H9 (cell line): ENCODE data around the gene CABCOCO1. TPM values are rescaled to one million over a fixed set of nuclear protein-coding genes. Genes with fewer than 3 reads are reported as not detected.

Experiments
- DNase-seq: peaks from one replicate; pipeline ENCODE4 v3.0.0-alpha.2; 2017
- H2AFZ ChIP-seq: one replicate; pipeline ENCODE4 v1.6.1; 2013; ENCODE audit warnings: mild to moderate bottlenecking, low read length, control low read depth, moderate library complexity
- H2AK5ac ChIP-seq: 2 replicates; pipeline ENCODE4 v1.6.1; 2013; ENCODE audit warnings: low read length, control low read depth, mixed read lengths; ENCODE audit not compliant: insufficient read length
- H2BK120ac ChIP-seq: one replicate; pipeline ENCODE4 v1.6.1; 2013; ENCODE audit warnings: low read depth, mild to moderate bottlenecking, low read length, control low read depth, inconsistent platforms; ENCODE audit not compliant: poor library complexity, severe bottlenecking
- H2BK12ac ChIP-seq: 2 replicates; pipeline ENCODE4 v1.6.1; 2013; ENCODE audit warnings: low read length, control low read depth, mixed read lengths, low read depth; ENCODE audit not compliant: insufficient read length
- H2BK15ac ChIP-seq: 2 replicates; pipeline ENCODE4 v1.6.1; 2013; ENCODE audit warnings: low read depth, low read length, control low read depth
- H2BK20ac ChIP-seq: one replicate; pipeline ENCODE4 v1.6.1; 2013; ENCODE audit warnings: low read depth, mild to moderate bottlenecking, low read length, control low read depth, inconsistent platforms; ENCODE audit not compliant: poor library complexity, severe bottlenecking
- H2BK5ac ChIP-seq: 2 replicates; pipeline ENCODE4 v1.6.1; 2013; ENCODE audit warnings: low read length, control low read depth, mixed read lengths; ENCODE audit not compliant: insufficient read length
- H3K14ac ChIP-seq: 2 replicates; pipeline ENCODE4 v1.6.1; 2013; ENCODE audit warnings: low read length, control low read depth; ENCODE audit not compliant: insufficient read depth
- H3K18ac ChIP-seq: 2 replicates; pipeline ENCODE4 v1.6.1; 2013; ENCODE audit warnings: low read depth, mild to moderate bottlenecking, mixed read lengths, low read length, control low read depth; ENCODE audit not compliant: insufficient read length
- H3K23ac ChIP-seq: 2 replicates; pipeline ENCODE4 v1.6.1; 2013; ENCODE audit warnings: low read length, control low read depth, mixed read lengths, low read depth; ENCODE audit not compliant: insufficient read length
- H3K23me2 ChIP-seq: 2 replicates; pipeline ENCODE4 v1.6.1; 2013; ENCODE audit warnings: low read depth, mild to moderate bottlenecking, mixed read lengths, low read length, control low read depth; ENCODE audit not compliant: insufficient read length, poor library complexity, severe bottlenecking
- H3K27ac ChIP-seq: 2 replicates; pipeline ENCODE4 v1.5.1; 2013; ENCODE audit warnings: low read length, control low read depth, mixed read lengths, low read depth; ENCODE audit not compliant: insufficient read length
- H3K27me3 ChIP-seq: 2 replicates; pipeline ENCODE4 v1.6.1; 2013; ENCODE audit warnings: low read length, control low read depth, inconsistent platforms; ENCODE audit not compliant: insufficient read depth
- H3K4ac ChIP-seq: 2 replicates; pipeline ENCODE4 v1.6.1; 2013; ENCODE audit warnings: low read depth, mild to moderate bottlenecking, control low read depth, inconsistent platforms, low read length, moderate library complexity
- H3K4me1 ChIP-seq: 2 replicates; pipeline ENCODE4 v1.6.1; 2013; ENCODE audit warnings: low read length, control low read depth, inconsistent platforms; ENCODE audit not compliant: insufficient read depth
- H3K4me2 ChIP-seq: 2 replicates; pipeline ENCODE4 v1.6.1; 2013; ENCODE audit warnings: low read length, control low read depth, mixed read lengths; ENCODE audit not compliant: insufficient read length, insufficient read depth
- H3K56ac ChIP-seq: 2 replicates; pipeline ENCODE4 v1.6.1; 2013; ENCODE audit warnings: low read depth, mild to moderate bottlenecking, mixed read lengths, low read length, control low read depth; ENCODE audit not compliant: insufficient read length
- H3K79me1 ChIP-seq: 2 replicates; pipeline ENCODE4 v1.6.1; 2013; ENCODE audit warnings: low read depth, mild to moderate bottlenecking, moderate library complexity, low read length, control low read depth, inconsistent platforms; ENCODE audit not compliant: insufficient read depth, poor library complexity, severe bottlenecking
- H3K79me2 ChIP-seq: 2 replicates; pipeline ENCODE4 v1.6.1; 2013; ENCODE audit warnings: low read length, control low read depth, inconsistent platforms; ENCODE audit not compliant: insufficient read depth
- H3K9ac ChIP-seq: 2 replicates; pipeline ENCODE4 v1.6.1; 2013; ENCODE audit warnings: low read length, control low read depth, mixed read lengths; ENCODE audit not compliant: insufficient read length; ENCODE audit errors: extremely low read depth
- H3K9me3 ChIP-seq: one replicate; pipeline ENCODE4 v1.6.1; 2013; ENCODE audit warnings: low read depth, low read length, inconsistent platforms; ENCODE audit not compliant: control insufficient read depth
- H3T11ph ChIP-seq: one replicate; pipeline ENCODE4 v1.6.1; 2013; ENCODE audit warnings: mild to moderate bottlenecking, low read length, control low read depth, inconsistent platforms
- H4K20me1 ChIP-seq: one replicate; pipeline ENCODE4 v1.6.1; 2013; ENCODE audit not compliant: control insufficient read depth, insufficient read length, insufficient read depth
- H4K5ac ChIP-seq: 2 replicates; pipeline ENCODE4 v1.6.1; 2013; ENCODE audit warnings: low read depth, mild to moderate bottlenecking, mixed read lengths, low read length, control low read depth; ENCODE audit not compliant: insufficient read length
- H4K8ac ChIP-seq: replicated peaks from 2 replicates; pipeline ENCODE4 v1.6.1; 2013; ENCODE audit warnings: low read length, control low read depth, mixed read lengths, low read depth; ENCODE audit not compliant: insufficient read length
- H4K91ac ChIP-seq: 2 replicates; pipeline ENCODE4 v1.6.1; 2013; ENCODE audit warnings: low read depth, mild to moderate bottlenecking, moderate library complexity, mixed read lengths, low read length, control low read depth; ENCODE audit not compliant: insufficient read length
- H3K27ac Mint-ChIP-seq, 3 experiments: 2 replicates in 2 of 3; 3 replicates in 1 of 3; pipeline ENCODE4 v1.8.0; 2020 to 2021; ENCODE audit warnings: mixed read lengths in 3 of 3, mild to moderate bottlenecking in 1 of 3, moderate library complexity in 1 of 3
- H3K27me3 Mint-ChIP-seq: 2 replicates; pipeline ENCODE4 v1.8.0; 2021; ENCODE audit warnings: low read depth, mild to moderate bottlenecking, moderate library complexity, mixed read lengths
- H3K36me3 Mint-ChIP-seq, 3 experiments: 2 replicates in 2 of 3; 3 replicates in 1 of 3; pipeline ENCODE4 v1.8.0; 2020 to 2021; ENCODE audit warnings: low read depth in 3 of 3, mixed read lengths in 3 of 3; ENCODE audit not compliant: insufficient read depth in 1 of 3
- H3K4me1 Mint-ChIP-seq, 2 experiments: 2 replicates each; pipeline ENCODE4 v1.8.0; 2020; ENCODE audit warnings: mixed read lengths in 2 of 2
- H3K4me3 Mint-ChIP-seq, 2 experiments: 2 replicates in 1 of 2; 3 replicates in 1 of 2; pipeline ENCODE4 v1.8.0; 2020 to 2021; ENCODE audit warnings: mild to moderate bottlenecking in 2 of 2, mixed read lengths in 2 of 2, moderate library complexity in 1 of 2
- H3K9me3 Mint-ChIP-seq, 2 experiments: 2 replicates in 1 of 2; 3 replicates in 1 of 2; pipeline ENCODE4 v1.8.0; 2020; ENCODE audit warnings: mild to moderate bottlenecking in 2 of 2, mixed read lengths in 2 of 2, moderate library complexity in 1 of 2
- CTCF ChIP-seq: fragments of 200-600 bp; sonication (generic); conservative IDR thresholded peaks from 3 replicates; pipeline ENCODE4 v1.8.0; 2021; ENCODE audit warnings: antibody characterized with exemption, mild to moderate bottlenecking
- total RNA-seq: library from RNA; stranded (reverse); gene quantifications from 2 replicates; pipeline ENCODE4 v1.2.1, GENCODE V29; 2021

The CABCOCO1 gene
- total RNA-seq, 1 experiment from 2014 or later = not detected

GRCh38 chr10:61798713-61799112 is 136.0 kb downstream of the CABCOCO1 start:
- Histone ChIP-seq H3K14ac (no peak overlapping the region), H3K23ac (no peak overlapping the region), H4K20me1 (no peaks in the 10 kb centered on the region), H3K18ac (no peak overlapping the region), H3T11ph (no peak overlapping the region), H3K9ac (no peak overlapping the region), H4K5ac (no peak overlapping the region), H3K56ac (no peak overlapping the region), H4K8ac (no peak overlapping the region), H2BK20ac (no peak overlapping the region), H3K4ac (no peak overlapping the region), H3K4me2 (no peak overlapping the region), H2BK15ac (no peak overlapping the region), H4K91ac (no peak overlapping the region), H3K9me3 (no peaks in the 10 kb centered on the region), H3K79me2 (no peaks in the 10 kb centered on the region), H2BK5ac (no peak overlapping the region), H3K23me2 (no peaks in the 10 kb centered on the region), H3K4me1 (no peaks in the 10 kb centered on the region; the same call in 1 of the 2 replicates), H2AFZ (no peak overlapping the region), H3K27me3 (no peaks in the 10 kb centered on the region), H2BK120ac (no peak overlapping the region), H3K27ac (no peak overlapping the region), H2AK5ac (no peak overlapping the region), H3K79me1 (no peaks in the 10 kb centered on the region), H2BK12ac (no peak overlapping the region)
- Mint-ChIP-seq H3K4me3 (no peak overlapping the region), H3K27ac (no peak overlapping the region), H3K9me3 (no peaks in the 10 kb centered on the region), H3K27me3 (no peaks in the 10 kb centered on the region), H3K4me1 (no peaks in the 10 kb centered on the region), H3K36me3 (no peaks in the 10 kb centered on the region)
- TF ChIP-seq CTCF = no peak
- DNase-seq = no peak
